ENCODE results near the gene TBX2.

Gene TBX2

GRCh38 chr17:61397086-61397842 lies 2.4 kb upstream of the TBX2 start:
- TF ChIP-seq CTCF (conservative IDR thresholded peaks at IDR 0.05; ENCODE audit: low read length): no peak
- TF ChIP-seq EZH2phosphoT487 (IDR thresholded peaks at IDR 0.05; ENCODE audit: borderline replicate concordance): no peak
- H3K4me3 ChIP-seq (ENCODE audit: low read length, poor library complexity, severe bottlenecking): no peak overlapping the region
- no peaks in the 10 kb centered on the region for H3K4me1 ChIP-seq (ENCODE audit: insufficient read depth, low read length, poor library complexity, severe bottlenecking)
- H3K27me3 ChIP-seq (ENCODE audit: insufficient read depth, low read length, poor library complexity, severe bottlenecking): no peaks in the 10 kb centered on the region
- H3F3A ChIP-seq (ENCODE audit: low read depth): no peaks in the 10 kb centered on the region
- no peak overlapping the region for H3K4me2 ChIP-seq (ENCODE audit: low read depth, low read length, poor library complexity, severe bottlenecking)
- H3K9ac ChIP-seq (ENCODE audit: low read depth, low read length, poor library complexity, severe bottlenecking): no peak overlapping the region
- no peaks in the 10 kb centered on the region for H3K9me3 ChIP-seq (ENCODE audit: insufficient read depth, low read depth, low read length)
- H3K36me3 ChIP-seq (ENCODE audit: insufficient read depth, low read length): no peaks in the 10 kb centered on the region
- H2AFZ ChIP-seq (ENCODE audit: low read length): no peak overlapping the region
- no peaks in the 10 kb centered on the region for H3K9me2 ChIP-seq (replicated peaks; ENCODE audit: low read depth, low read length)
- no peaks in the 10 kb centered on the region for H3K79me2 ChIP-seq (ENCODE audit: insufficient read depth, low read length)
- H4K20me1 ChIP-seq (ENCODE audit: insufficient read depth, low read length, poor library complexity, severe bottlenecking): no peaks in the 10 kb centered on the region

- H3K9me3 ChIP-seq (ENCODE audit: insufficient read depth, low read depth, low read length): no peaks in the 10 kb centered on the region
- no peak overlapping the region for H2AFZ ChIP-seq (ENCODE audit: low read length)
- H3K4me2 ChIP-seq (ENCODE audit: low read depth, low read length, poor library complexity, severe bottlenecking): no peak overlapping the region
- H3K4me1 ChIP-seq (ENCODE audit: insufficient read depth, low read length, poor library complexity, severe bottlenecking): no peaks in the 10 kb centered on the region
- H3F3A ChIP-seq (ENCODE audit: low read depth): no peaks in the 10 kb centered on the region
- TF ChIP-seq CTCF (conservative IDR thresholded peaks at IDR 0.05; ENCODE audit: low read length): no peak
- no peaks in the 10 kb centered on the region for H3K79me2 ChIP-seq (ENCODE audit: insufficient read depth, low read length)
- no peaks in the 10 kb centered on the region for H3K36me3 ChIP-seq (ENCODE audit: insufficient read depth, low read length)
- no peaks in the 10 kb centered on the region for H3K27me3 ChIP-seq (ENCODE audit: insufficient read depth, low read length, poor library complexity, severe bottlenecking)
- H3K4me3 ChIP-seq (ENCODE audit: low read length, poor library complexity, severe bottlenecking): no peak overlapping the region
- H3K9ac ChIP-seq (ENCODE audit: low read depth, low read length, poor library complexity, severe bottlenecking): no peak overlapping the region
- no peaks in the 10 kb centered on the region for H4K20me1 ChIP-seq (ENCODE audit: insufficient read depth, low read length, poor library complexity, severe bottlenecking)
- no peaks in the 10 kb centered on the region for H3K9me2 ChIP-seq (replicated peaks; ENCODE audit: low read depth, low read length)
Observed at GRCh38 chr17:61398721-61399130, 917 bp upstream of the TBX2 start.

GRCh38 chr17:61400066-61400716 lies 548 bp downstream of the TBX2 start:
- no peaks in the 10 kb centered on the region for H3K9me2 ChIP-seq (replicated peaks; ENCODE audit: low read depth, low read length)
- no peak overlapping the region for H3K4me2 ChIP-seq (ENCODE audit: low read depth, low read length, poor library complexity, severe bottlenecking)
- no peaks in the 10 kb centered on the region for H3K36me3 ChIP-seq (ENCODE audit: insufficient read depth, low read length)
- no peak overlapping the region for H3K4me3 ChIP-seq (ENCODE audit: low read length, poor library complexity, severe bottlenecking)
- TF ChIP-seq EZH2phosphoT487 (IDR thresholded peaks at IDR 0.05; ENCODE audit: borderline replicate concordance) (no peak), CTCF (conservative IDR thresholded peaks at IDR 0.05; ENCODE audit: low read length) (no peak)
- no peaks in the 10 kb centered on the region for H3K4me1 ChIP-seq (ENCODE audit: insufficient read depth, low read length, poor library complexity, severe bottlenecking)
- no peaks in the 10 kb centered on the region for H4K20me1 ChIP-seq (ENCODE audit: insufficient read depth, low read length, poor library complexity, severe bottlenecking)
- H3K27me3 ChIP-seq (ENCODE audit: insufficient read depth, low read length, poor library complexity, severe bottlenecking): no peaks in the 10 kb centered on the region
- no peak overlapping the region for H3K9ac ChIP-seq (ENCODE audit: low read depth, low read length, poor library complexity, severe bottlenecking)
- no peaks in the 10 kb centered on the region for H3K9me3 ChIP-seq (ENCODE audit: insufficient read depth, low read depth, low read length)
- H3K79me2 ChIP-seq (ENCODE audit: insufficient read depth, low read length): no peaks in the 10 kb centered on the region
- no peak overlapping the region for H2AFZ ChIP-seq (ENCODE audit: low read length)
- H3F3A ChIP-seq (ENCODE audit: low read depth): no peaks in the 10 kb centered on the region
